Neural progenitor cell (in vitro differentiated cells): Measurements from ENCODE around the gene PEPD. TPM values are rescaled to one million over a fixed set of nuclear protein-coding genes. Genes with fewer than 3 reads are reported as not detected.

Experiments
- DNase-seq: peaks from one replicate; pipeline ENCODE4 v3.0.0-alpha.2; 2016; ENCODE audit warnings: low spot score
- H2AFZ ChIP-seq: fragments of 200-600 bp; sonication (generic); replicated peaks from 2 replicates; pipeline ENCODE4 v1.6.1; 2016; ENCODE audit warnings: antibody characterized with exemption
- H3F3A ChIP-seq: fragments of 200-600 bp; sonication (generic); 2 replicates; pipeline ENCODE4 v1.6.1; 2016; ENCODE audit warnings: antibody characterized with exemption, low read depth
- H3K27ac ChIP-seq: fragments of 200-600 bp; sonication (generic); 2 replicates; pipeline ENCODE4 v1.5.1; 2016; ENCODE audit warnings: mild to moderate bottlenecking
- H3K27me3 ChIP-seq: fragments of 200-600 bp; sonication (generic); 2 replicates; pipeline ENCODE4 v1.6.1; 2016; ENCODE audit warnings: mild to moderate bottlenecking, moderate library complexity
- H3K36me3 ChIP-seq: fragments of 200-600 bp; sonication (generic); 2 replicates; pipeline ENCODE4 v1.5.1; 2016
- H3K4me1 ChIP-seq: fragments of 200-600 bp; sonication (generic); 2 replicates; pipeline ENCODE4 v1.6.1; 2016; ENCODE audit warnings: mixed run types
- H3K4me2 ChIP-seq: fragments of 200-600 bp; sonication (generic); 2 replicates; pipeline ENCODE4 v1.6.1; 2016
- H3K4me3 ChIP-seq: fragments of 200-600 bp; sonication (generic); 2 replicates; pipeline ENCODE4 v1.5.1; 2016
- H3K79me2 ChIP-seq: fragments of 200-600 bp; sonication (generic); 2 replicates; pipeline ENCODE4 v1.6.1; 2016; ENCODE audit warnings: low read depth
- H3K9ac ChIP-seq: fragments of 200-600 bp; sonication (generic); 2 replicates; pipeline ENCODE4 v1.6.1; 2016
- H3K9me3 ChIP-seq: fragments of 200-600 bp; sonication (generic); 2 replicates; pipeline ENCODE4 v1.5.1; 2016; ENCODE audit warnings: low read depth
- H4K20me1 ChIP-seq: fragments of 200-600 bp; sonication (generic); 2 replicates; pipeline ENCODE4 v1.6.1; 2016; ENCODE audit warnings: low read depth
- H3K27ac Mint-ChIP-seq: 3 replicates; pipeline ENCODE4 v1.8.0; 2021; ENCODE audit warnings: mixed read lengths
- H3K27me3 Mint-ChIP-seq: 2 replicates; pipeline ENCODE4 v1.8.0; 2022; ENCODE audit warnings: low read depth, mild to moderate bottlenecking, inconsistent platforms, moderate library complexity, mixed read lengths; ENCODE audit not compliant: insufficient read depth
- H3K36me3 Mint-ChIP-seq: 3 replicates; pipeline ENCODE4 v1.8.0; 2021; ENCODE audit warnings: mixed read lengths
- H3K4me1 Mint-ChIP-seq: 3 replicates; pipeline ENCODE4 v1.8.0; 2021; ENCODE audit warnings: mixed read lengths
- H3K4me3 Mint-ChIP-seq: 3 replicates; pipeline ENCODE4 v1.8.0; 2021; ENCODE audit warnings: mild to moderate bottlenecking, moderate library complexity, mixed read lengths
- H3K9me3 Mint-ChIP-seq: 3 replicates; pipeline ENCODE4 v1.8.0; 2020; ENCODE audit warnings: mixed read lengths
- EZH2 ChIP-seq: fragments of 200-600 bp; sonication (generic); IDR thresholded peaks from 2 replicates; pipeline ENCODE4 v1.6.1; 2017; ENCODE audit warnings: antibody characterized with exemption, mild to moderate bottlenecking, moderate library complexity
- EZH2phosphoT487 ChIP-seq: fragments of 200-600 bp; sonication (generic); IDR thresholded peaks from 2 replicates; pipeline ENCODE4 v1.6.1; 2017; ENCODE audit warnings: antibody characterized with exemption
- total RNA-seq: library from RNA; depleted of rRNA; stranded (reverse); fragments of >200 nt; gene quantifications from 2 replicates; pipeline ENCODE4 v1.2.3, GENCODE V29; 2015; ENCODE audit warnings: low replicate concordance
- TF ChIP-seq, protein P1 (sequence below): fragments of 200-600 bp; sonication (generic); IDR thresholded peaks from 2 replicates; pipeline ENCODE4 v1.5.1; 2017; ENCODE audit warnings: antibody characterized with exemption, mild to moderate bottlenecking

The PEPD gene
- total RNA-seq, 1 donor from 2014 or later, result 47.0 TPM

DNA sequence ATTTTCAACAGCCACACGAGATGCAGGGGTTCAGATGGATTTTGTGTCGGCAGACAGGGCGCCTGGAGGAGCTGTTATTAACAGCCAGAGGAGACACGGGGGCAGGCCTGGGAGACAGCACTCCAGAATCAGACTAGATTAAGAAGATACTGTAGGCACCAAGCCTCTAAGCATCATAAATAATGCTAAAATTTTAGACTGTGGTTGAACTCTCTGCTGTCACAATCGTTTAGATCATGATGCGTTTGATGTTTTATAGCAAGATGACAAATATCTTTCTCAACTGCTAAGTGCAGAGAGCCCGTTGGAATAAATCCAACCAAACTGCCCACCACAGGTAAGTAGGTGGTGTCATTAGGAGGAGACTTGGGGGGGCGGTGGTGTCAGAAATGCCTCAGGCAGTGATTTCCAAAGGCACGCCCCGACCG is 84.2 kb downstream of the PEPD start:
- no peaks in the 10 kb centered on the region for H3F3A ChIP-seq
- no peaks in the 10 kb centered on the region for H3K27me3 ChIP-seq
- Mint-ChIP-seq H3K36me3 (no peaks in the 10 kb centered on the region), H3K4me1 (no peaks in the 10 kb centered on the region), H3K27ac (no peak overlapping the region), H3K4me3 (no peak overlapping the region), H3K9me3 (no peaks in the 10 kb centered on the region), H3K27me3 (peaks cover 2% of the 10 kb centered on the region)
- TF ChIP-seq EZH2 (no peak), EZH2phosphoT487 (no peak)
- TF ChIP-seq, protein P1, sequence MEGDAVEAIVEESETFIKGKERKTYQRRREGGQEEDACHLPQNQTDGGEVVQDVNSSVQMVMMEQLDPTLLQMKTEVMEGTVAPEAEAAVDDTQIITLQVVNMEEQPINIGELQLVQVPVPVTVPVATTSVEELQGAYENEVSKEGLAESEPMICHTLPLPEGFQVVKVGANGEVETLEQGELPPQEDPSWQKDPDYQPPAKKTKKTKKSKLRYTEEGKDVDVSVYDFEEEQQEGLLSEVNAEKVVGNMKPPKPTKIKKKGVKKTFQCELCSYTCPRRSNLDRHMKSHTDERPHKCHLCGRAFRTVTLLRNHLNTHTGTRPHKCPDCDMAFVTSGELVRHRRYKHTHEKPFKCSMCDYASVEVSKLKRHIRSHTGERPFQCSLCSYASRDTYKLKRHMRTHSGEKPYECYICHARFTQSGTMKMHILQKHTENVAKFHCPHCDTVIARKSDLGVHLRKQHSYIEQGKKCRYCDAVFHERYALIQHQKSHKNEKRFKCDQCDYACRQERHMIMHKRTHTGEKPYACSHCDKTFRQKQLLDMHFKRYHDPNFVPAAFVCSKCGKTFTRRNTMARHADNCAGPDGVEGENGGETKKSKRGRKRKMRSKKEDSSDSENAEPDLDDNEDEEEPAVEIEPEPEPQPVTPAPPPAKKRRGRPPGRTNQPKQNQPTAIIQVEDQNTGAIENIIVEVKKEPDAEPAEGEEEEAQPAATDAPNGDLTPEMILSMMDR, result no peak
- no peak overlapping the region for H2AFZ ChIP-seq
- no peaks in the 10 kb centered on the region for H4K20me1 ChIP-seq
- no peaks in the 10 kb centered on the region for H3K9me3 ChIP-seq
- H3K9ac ChIP-seq, result no peak overlapping the region
- no peaks in the 10 kb centered on the region for H3K79me2 ChIP-seq
- H3K4me3 ChIP-seq, result no peak overlapping the region
- no peaks in the 10 kb centered on the region for H3K36me3 ChIP-seq
- DNase-seq, result no peak
- H3K4me1 ChIP-seq, result peaks cover 13% of the 10 kb centered on the region
- H3K4me2 ChIP-seq, result no peak overlapping the region
- H3K27ac ChIP-seq, result no peak overlapping the region

DNA sequence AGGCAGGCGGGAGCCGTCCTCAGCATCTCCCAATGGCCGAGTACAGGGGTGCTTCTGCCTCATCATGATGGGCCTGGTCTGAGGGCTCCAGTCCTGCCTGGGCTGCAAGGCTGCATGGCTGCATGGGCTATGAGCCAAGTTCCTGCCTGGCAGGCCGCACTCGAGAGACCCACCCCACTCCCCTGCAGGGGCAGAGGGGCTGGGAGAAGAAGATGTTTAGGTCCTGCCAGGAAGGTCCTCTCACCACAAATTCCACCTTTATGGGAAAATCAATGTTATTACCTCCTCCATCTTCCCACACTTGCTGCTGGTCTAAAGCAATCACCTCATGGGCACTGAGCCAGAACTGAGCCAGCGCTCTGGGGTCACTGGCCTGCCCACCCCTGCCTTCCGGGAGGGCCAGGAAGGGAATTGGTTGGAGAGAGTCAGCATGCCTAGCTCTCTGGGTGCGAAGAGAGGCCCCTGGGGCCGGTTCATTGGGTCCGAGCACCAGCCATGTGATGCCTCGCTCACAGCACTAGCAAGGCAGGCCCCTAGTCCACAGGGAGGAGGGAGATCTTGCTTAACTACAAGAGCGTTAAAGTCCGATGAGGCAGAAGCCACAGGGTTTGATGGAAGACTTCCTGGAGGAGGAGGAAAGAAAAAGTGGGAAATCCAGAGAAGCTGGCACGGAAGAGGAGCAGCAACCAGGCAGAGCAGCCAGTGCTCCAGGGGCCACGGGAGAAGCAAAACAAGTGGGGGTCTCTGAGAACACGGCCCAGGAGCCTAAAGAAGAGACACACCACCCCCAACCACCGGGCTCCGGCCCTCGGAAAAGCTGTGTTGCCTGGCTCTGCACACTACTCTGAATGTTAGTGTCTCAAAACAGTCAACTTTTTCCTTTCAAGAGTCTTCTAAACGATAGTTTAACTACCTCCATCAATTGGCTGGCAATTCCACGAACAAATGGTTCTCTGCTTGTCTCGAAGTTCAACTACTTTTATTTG is 84.9 kb downstream of the PEPD start:
- Histone ChIP-seq H3K4me1 (peaks cover 13% of the 10 kb centered on the region), H3K9ac (no peak overlapping the region), H2AFZ (no peak overlapping the region), H3F3A (no peaks in the 10 kb centered on the region), H3K4me2 (no peak overlapping the region), H3K27ac (no peak overlapping the region), H4K20me1 (no peaks in the 10 kb centered on the region), H3K36me3 (no peaks in the 10 kb centered on the region), H3K79me2 (no peaks in the 10 kb centered on the region), H3K9me3 (no peaks in the 10 kb centered on the region), H3K4me3 (no peak overlapping the region), H3K27me3 (no peaks in the 10 kb centered on the region)
- TF ChIP-seq, protein P1, result no peak
- TF ChIP-seq EZH2, result no peak
- TF ChIP-seq EZH2phosphoT487, result no peak
- Mint-ChIP-seq H3K27ac (no peak overlapping the region), H3K27me3 (peaks cover 2% of the 10 kb centered on the region), H3K4me1 (no peaks in the 10 kb centered on the region), H3K9me3 (no peaks in the 10 kb centered on the region), H3K4me3 (no peak overlapping the region), H3K36me3 (no peaks in the 10 kb centered on the region)
- no peak for DNase-seq

DNA sequence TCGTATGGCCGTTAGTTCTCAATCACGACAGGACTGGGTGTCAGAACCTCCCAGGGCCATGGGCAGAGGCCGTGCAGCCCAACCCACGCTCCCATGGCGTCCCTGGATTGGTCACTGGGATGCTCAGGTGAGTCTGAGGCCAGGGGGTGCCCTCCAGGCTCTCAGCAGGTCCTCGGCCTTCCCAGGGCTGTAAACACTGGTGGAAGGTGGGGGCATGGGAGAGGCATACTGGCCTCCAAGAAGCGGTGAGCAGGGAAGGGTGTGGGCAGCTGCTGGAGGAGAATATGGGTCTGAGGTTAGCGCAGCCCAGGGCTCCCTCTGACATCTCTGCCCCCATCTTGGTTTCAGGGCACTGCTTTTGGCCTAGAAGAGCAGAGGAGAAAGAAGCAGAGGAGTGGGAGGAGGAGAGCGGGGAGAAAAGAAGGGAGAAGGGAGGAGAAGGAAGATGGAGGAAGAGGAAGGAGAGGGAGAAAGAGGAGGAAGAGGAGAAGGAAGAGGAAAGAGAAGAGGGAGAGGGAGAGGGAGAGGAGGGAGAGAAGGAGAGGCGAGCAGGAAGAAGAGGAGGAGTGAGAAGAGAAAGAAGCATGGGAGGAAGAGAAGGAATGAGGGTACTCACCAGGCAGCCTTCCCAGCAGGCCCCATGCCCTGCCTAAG is 85.8 kb downstream of the PEPD start:
- no peaks in the 10 kb centered on the region for H3K36me3 ChIP-seq
- H3K9me3 ChIP-seq, result no peaks in the 10 kb centered on the region
- H4K20me1 ChIP-seq, result no peaks in the 10 kb centered on the region
- no peak overlapping the region for H3K4me3 Mint-ChIP-seq
- peaks cover 13% of the 10 kb centered on the region for H3K4me1 ChIP-seq
- no peak overlapping the region for H3K4me3 ChIP-seq
- no peaks in the 10 kb centered on the region for H3F3A ChIP-seq
- no peak overlapping the region for H3K27ac ChIP-seq
- H3K27me3 Mint-ChIP-seq, result no peaks in the 10 kb centered on the region
- H3K4me2 ChIP-seq, result no peak overlapping the region
- no peak for TF ChIP-seq EZH2
- TF ChIP-seq, protein P1, result no peak
- no peak for TF ChIP-seq EZH2phosphoT487
- no peaks in the 10 kb centered on the region for H3K79me2 ChIP-seq
- no peaks in the 10 kb centered on the region for H3K27me3 ChIP-seq
- H3K4me1 Mint-ChIP-seq, result peaks cover under 1% of the 10 kb centered on the region
- no peak for DNase-seq
- H3K9ac ChIP-seq, result no peak overlapping the region
- no peak overlapping the region for H3K27ac Mint-ChIP-seq
- H2AFZ ChIP-seq, result no peak overlapping the region
- no peaks in the 10 kb centered on the region for H3K36me3 Mint-ChIP-seq
- no peaks in the 10 kb centered on the region for H3K9me3 Mint-ChIP-seq
